ENCODE measurements around the gene ADAM17. TPM values are rescaled to one million over a fixed set of nuclear protein-coding genes. Genes with fewer than 3 reads are reported as not detected.

ADAM17 gene
- total and polyA plus RNA-seq, 2 of the 8 experiments (the other 6 are each of a cell fraction or from before 2014, with no cell fraction given): 6.5 to 23.5 TPM

DNA sequence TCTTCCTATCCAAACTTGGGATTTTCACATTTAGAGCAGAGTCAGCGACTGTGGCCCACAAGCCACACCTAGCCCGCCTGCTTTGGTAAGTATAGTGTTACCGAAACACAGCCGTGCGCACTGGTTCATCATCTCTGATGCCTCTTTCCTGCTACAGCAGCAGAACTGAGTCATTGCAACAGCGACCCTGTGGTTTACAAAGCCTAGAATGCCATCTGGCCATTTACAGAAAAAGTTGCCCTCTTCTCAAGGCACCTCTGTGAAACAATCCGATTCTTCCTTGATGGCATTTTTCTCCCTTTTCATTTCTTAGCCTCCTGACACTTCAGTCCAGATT lies 92.0 kb downstream of the ADAM17 start:
- peaks cover 2 to 6% of the 10 kb centered on the region in 2 experiments for H4K20me1 ChIP-seq (replicated peaks in 1 of 2; ENCODE audit: control insufficient read depth in 1 of 2, insufficient read depth in 2 of 2, low read length in 2 of 2)
- no peak overlapping the region for H2BK120ac ChIP-seq (replicated peaks; ENCODE audit: low read depth, low read length)
- no peaks in the 10 kb centered on the region for H3K27me3 ChIP-seq (replicated peaks in 1 of 4; ENCODE audit: control insufficient read depth in 3 of 4, extremely low read depth in 1 of 4, insufficient read depth in 3 of 4, low read length in 3 of 4)
- 91% methylated on average over 7 of the region's 7 CpGs; no CpG with 5 or more reads in 1 of the 2 experiments for WGBS, 2 experiments (ENCODE audit: extremely low coverage in 1 of 2, insufficient coverage in 1 of 2, insufficient read length in 1 of 2, insufficient replicate concordance in 2 of 2, low coverage in 1 of 2, low lambda C conversion rate in 2 of 2, missing lambda C conversion rate in 1 of 2)
- CTCF ChIA-PET (ENCODE audit: partially characterized antibody): interaction anchor here (1.3 kb wide), 1 partner anchor 139 kb away, joined by 3 read pairs; no protein-coding TSS in a partner anchor
- no peak overlapping the region for H2BK20ac ChIP-seq (ENCODE audit: low read length)
- H3K79me2 ChIP-seq (ENCODE audit: control insufficient read depth in 1 of 2, insufficient read depth in 2 of 2, low read length in 2 of 2): no peaks in the 10 kb centered on the region
- H3K23ac ChIP-seq (ENCODE audit: insufficient read length): no peak overlapping the region
- no peak overlapping the region for H2BK12ac ChIP-seq (ENCODE audit: low read depth, low read length)
- H3K4me1 ChIP-seq (replicated peaks in 1 of 4; ENCODE audit: control insufficient read depth in 3 of 4, insufficient read depth in 4 of 4, low read length in 3 of 4): no peaks in the 10 kb centered on the region
- H2BK15ac ChIP-seq (ENCODE audit: low read length): no peak overlapping the region
- H2BK5ac ChIP-seq (ENCODE audit: low read depth, low read length): no peak overlapping the region
- no peak overlapping the region for H2AK5ac ChIP-seq (ENCODE audit: low read depth, low read length)
- no peak overlapping the region for H3K4ac ChIP-seq (replicated peaks; ENCODE audit: insufficient read length, low read depth, low read length)
- H4K5ac ChIP-seq (ENCODE audit: insufficient read length, low read depth, low read length): no peak overlapping the region
- no peak overlapping the region for H2AFZ ChIP-seq (ENCODE audit: low read length)
- no peak overlapping the region for H4K91ac ChIP-seq (replicated peaks; ENCODE audit: insufficient read length, low read length)
- no peak overlapping the region for H3K14ac ChIP-seq (ENCODE audit: insufficient read length)
- H3K4me3 ChIP-seq (ENCODE audit: extremely low read depth in 1 of 4, insufficient read depth in 2 of 4, low read depth in 3 of 4, low read length in 4 of 4): no peak overlapping the region
- no peak overlapping the region for H3K18ac ChIP-seq (ENCODE audit: extremely low read depth, low read length)
- FAIRE-seq: no peak
- no peak for DNase-seq (ENCODE audit: low read depth in 1 of 2, low spot score in 2 of 2)
- H3K79me1 ChIP-seq (ENCODE audit: low read depth, low read length): no peaks in the 10 kb centered on the region
- no peak overlapping the region for H3K4me2 ChIP-seq (ENCODE audit: insufficient read depth in 1 of 2, low read depth in 2 of 2, low read length in 2 of 2)
- H3K27ac ChIP-seq (ENCODE audit: low read depth, low read length): no peak overlapping the region
- POLR2A ChIA-PET (ENCODE audit: partially characterized antibody): no interaction called here
- peaks cover 4 to 55% (median 26%) of the 10 kb centered on the region in 4 experiments for H3K36me3 ChIP-seq (ENCODE audit: control insufficient read depth in 2 of 4, insufficient read depth in 4 of 4, low read length in 3 of 4)
- H4K8ac ChIP-seq (ENCODE audit: extremely low read depth, insufficient read depth, low read length): no peak overlapping the region; the same call in 1 of the 2 replicates
- no peaks in the 10 kb centered on the region for H3K23me2 ChIP-seq (ENCODE audit: low read depth, low read length)
- no peak overlapping the region for H3K56ac ChIP-seq (replicated peaks; ENCODE audit: insufficient read length, low read depth, low read length)
- H3K9ac ChIP-seq (replicated peaks in 1 of 4; ENCODE audit: extremely low read depth in 1 of 4, low read depth in 3 of 4, low read length in 3 of 4): no peak overlapping the region
- H3K9me3 ChIP-seq (ENCODE audit: insufficient read depth in 2 of 2, low read depth in 1 of 2, low read length in 1 of 2): no peaks in the 10 kb centered on the region
- TF ChIP-seq, protein P1, sequence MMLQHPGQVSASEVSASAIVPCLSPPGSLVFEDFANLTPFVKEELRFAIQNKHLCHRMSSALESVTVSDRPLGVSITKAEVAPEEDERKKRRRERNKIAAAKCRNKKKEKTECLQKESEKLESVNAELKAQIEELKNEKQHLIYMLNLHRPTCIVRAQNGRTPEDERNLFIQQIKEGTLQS (IDR thresholded peaks at IDR 0.05; ENCODE audit: insufficient read depth, low read depth, low read length): no peak

Data from H1 (cell line).